SH-SY5Y (cell line): ENCODE results near the gene PRKD1.

Experiments used
- GATA2 ChIP-seq: IDR thresholded peaks from 2 replicates; pipeline ENCODE4 v1.6.1; 2011; ENCODE audit warnings: mild to moderate bottlenecking, low read depth, low read length
- GATA3 ChIP-seq: IDR thresholded peaks from 2 replicates; pipeline ENCODE4 v1.6.1; 2011; ENCODE audit warnings: low read depth, mild to moderate bottlenecking, low read length, moderate library complexity

DNA sequence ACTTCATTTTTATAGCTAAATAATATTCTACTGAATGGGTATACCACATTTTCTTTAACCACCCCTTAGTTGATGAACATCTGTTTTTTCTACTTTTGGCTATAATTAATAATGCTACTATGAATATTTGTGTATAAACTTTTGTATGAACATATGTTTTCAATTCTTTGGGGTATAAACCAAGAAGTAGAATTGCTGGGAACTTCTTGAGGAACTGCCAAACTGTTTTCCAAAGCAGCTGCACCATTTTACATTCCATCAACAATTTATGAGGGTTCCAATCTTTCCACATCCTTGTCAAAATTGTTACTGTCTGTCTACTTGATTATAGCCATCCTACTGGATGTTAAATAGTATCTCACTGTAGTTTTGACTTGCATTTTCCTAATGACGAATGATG, 221.8 kb downstream of the PRKD1 start:
- no peak for TF ChIP-seq GATA2
- TF ChIP-seq GATA3: no peak
